ENCODE measurements around the gene F9.
"Not testable (repeated sequence)": the region's sequence is repeated elsewhere in the genome, so short reads cannot be mapped to it uniquely, and the experiment has no call there.

Gene F9

GRCh38 chrX:139530550-139530949 is at the start of gene F9:
Gene F9 (plus strand): TSS chrX:139530739. CDS start chrX:139530765, 26 bp downstream.
- no peak for DNase-seq

- DNase-seq: no peak
Observed at GRCh38 chrX:139483699-139484098, 46.8 kb upstream of the F9 start.

- DNase-seq: no peak
Observed at GRCh38 chrX:139484591-139484990, 45.9 kb upstream of the F9 start.

- no peak for DNase-seq
Observed at GRCh38 chrX:139495324-139495723, 35.2 kb upstream of the F9 start.

GRCh38 chrX:139506333-139506732 is 24.2 kb upstream of the F9 start:
- no peak for DNase-seq

- no peak for DNase-seq
Observed at GRCh38 chrX:139508099-139508498, 22.4 kb upstream of the F9 start.

- no peak for DNase-seq
Observed at GRCh38 chrX:139518475-139518874, 12.1 kb upstream of the F9 start.

- DNase-seq: not testable (repeated sequence)
Observed at GRCh38 chrX:139528829-139529228, 1.7 kb upstream of the F9 start.

GRCh38 chrX:139532834-139533233 is 2.3 kb downstream of the F9 start:
- DNase-seq: no peak

GRCh38 chrX:139533444-139533843 is 2.9 kb downstream of the F9 start:
- no peak for DNase-seq

- DNase-seq: no peak
Observed at GRCh38 chrX:139538907-139539790, 8.6 kb downstream of the F9 start.

GRCh38 chrX:139542652-139543051 is 12.1 kb downstream of the F9 start:
- no peak for DNase-seq

GRCh38 chrX:139543920-139544319 is 13.4 kb downstream of the F9 start:
- DNase-seq: no peak

GRCh38 chrX:139544591-139544990 is 14.1 kb downstream of the F9 start:
- no peak for DNase-seq

- no peak for DNase-seq
Observed at GRCh38 chrX:139554376-139554775, 23.8 kb downstream of the F9 start.

- DNase-seq: no peak
Observed at GRCh38 chrX:139554991-139555675, 24.6 kb downstream of the F9 start.

- no peak for DNase-seq
Observed at GRCh38 chrX:139559383-139560042, 29.0 kb downstream of the F9 start.

- no peak for DNase-seq
Observed at GRCh38 chrX:139560221-139560620, 29.7 kb downstream of the F9 start.

GRCh38 chrX:139563251-139563650 is 32.7 kb downstream of the F9 start:
- no peak for DNase-seq

GRCh38 chrX:139566981-139567380 is 36.4 kb downstream of the F9 start:
- DNase-seq: no peak

GRCh38 chrX:139581068-139581467 is 50.5 kb downstream of the F9 start:
- no peak for DNase-seq

- no peak for DNase-seq
Observed at GRCh38 chrX:139585613-139586012, 55.1 kb downstream of the F9 start.

- DNase-seq: no peak
Observed at GRCh38 chrX:139596068-139596467, 65.5 kb downstream of the F9 start.

GRCh38 chrX:139600105-139600504 is 69.6 kb downstream of the F9 start:
- no peak for DNase-seq
